ENCODE measurements around the gene RPL10. TPM values are rescaled to one million over a fixed set of nuclear protein-coding genes. Genes with fewer than 3 reads are reported as not detected.
A peak's percentile ranks its signal among the peaks of the same experiment; 100 is the strongest.

The RPL10 gene
- total RNA-seq, 1 experiment from 2014 or later: 3,646 TPM

- DNase-seq (ENCODE audit: low read depth): no peak
These were observed 32.7 kb downstream of the RPL10 start for GRCh38 chrX:154430916-154431315.

- no peak for DNase-seq (ENCODE audit: low read depth)
These were observed 33.2 kb downstream of the RPL10 start for GRCh38 chrX:154431341-154431740.

- no peak for DNase-seq (ENCODE audit: low read depth)
These were observed 34.0 kb downstream of the RPL10 start for GRCh38 chrX:154432210-154432609.

GRCh38 chrX:154433605-154434004, 35.4 kb downstream of the RPL10 start:
- no peak for DNase-seq (ENCODE audit: low read depth)

- no peak for DNase-seq (ENCODE audit: low read depth)
These were observed 36.4 kb downstream of the RPL10 start for GRCh38 chrX:154434394-154435168.

- DNase-seq (ENCODE audit: low read depth): no peak
These were observed 37.1 kb downstream of the RPL10 start for GRCh38 chrX:154435171-154435733.

- peak; percentile 27 for DNase-seq (ENCODE audit: low read depth)
These were observed 38.3 kb downstream of the RPL10 start for GRCh38 chrX:154436374-154436982.

DNA sequence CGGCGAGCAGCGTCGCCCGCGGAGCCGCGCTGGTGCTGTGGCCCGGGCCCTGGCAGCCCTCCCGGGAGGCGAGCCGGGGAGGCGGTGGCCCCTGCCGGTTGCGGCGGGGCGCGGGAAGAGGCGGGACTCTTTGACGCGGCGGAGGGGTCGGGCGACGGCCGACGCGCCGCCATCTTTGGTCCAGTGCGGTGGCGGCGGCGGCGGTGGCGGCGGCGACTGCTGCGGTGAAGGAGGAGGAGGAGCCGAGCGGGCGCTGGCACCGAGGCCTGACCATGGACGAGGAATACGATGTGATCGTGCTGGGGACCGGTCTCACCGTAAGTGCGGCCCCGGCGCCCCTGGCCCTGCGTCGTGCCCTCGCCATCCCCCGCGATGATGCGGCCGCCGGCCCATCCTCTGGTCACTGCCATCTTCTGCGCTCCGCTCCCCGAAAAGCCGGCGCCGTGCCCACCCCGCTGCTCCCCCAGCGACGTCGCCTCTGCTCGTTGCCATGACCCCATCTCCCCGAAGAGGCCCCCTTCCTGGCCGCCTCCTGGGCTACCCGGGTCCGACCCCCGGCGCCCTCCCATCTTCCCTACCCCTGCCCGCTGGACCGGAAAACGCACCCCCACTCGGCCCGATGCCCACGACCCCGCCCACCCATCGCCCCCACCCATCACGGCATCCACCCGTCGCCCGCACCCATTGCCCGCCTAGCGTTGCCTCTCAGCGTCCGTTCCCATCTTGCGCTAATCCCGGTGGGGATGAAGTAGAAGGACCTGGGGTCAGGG, 39.0 kb downstream of the RPL10 start, which contains the start of gene GDI1:
Gene GDI1 (plus strand): TSS at position 172 of the 770 bp plus-strand sequence. CDS start 101 bp downstream, at position 273.
- DNase-seq (ENCODE audit: low read depth): peak; percentile 60

DNA sequence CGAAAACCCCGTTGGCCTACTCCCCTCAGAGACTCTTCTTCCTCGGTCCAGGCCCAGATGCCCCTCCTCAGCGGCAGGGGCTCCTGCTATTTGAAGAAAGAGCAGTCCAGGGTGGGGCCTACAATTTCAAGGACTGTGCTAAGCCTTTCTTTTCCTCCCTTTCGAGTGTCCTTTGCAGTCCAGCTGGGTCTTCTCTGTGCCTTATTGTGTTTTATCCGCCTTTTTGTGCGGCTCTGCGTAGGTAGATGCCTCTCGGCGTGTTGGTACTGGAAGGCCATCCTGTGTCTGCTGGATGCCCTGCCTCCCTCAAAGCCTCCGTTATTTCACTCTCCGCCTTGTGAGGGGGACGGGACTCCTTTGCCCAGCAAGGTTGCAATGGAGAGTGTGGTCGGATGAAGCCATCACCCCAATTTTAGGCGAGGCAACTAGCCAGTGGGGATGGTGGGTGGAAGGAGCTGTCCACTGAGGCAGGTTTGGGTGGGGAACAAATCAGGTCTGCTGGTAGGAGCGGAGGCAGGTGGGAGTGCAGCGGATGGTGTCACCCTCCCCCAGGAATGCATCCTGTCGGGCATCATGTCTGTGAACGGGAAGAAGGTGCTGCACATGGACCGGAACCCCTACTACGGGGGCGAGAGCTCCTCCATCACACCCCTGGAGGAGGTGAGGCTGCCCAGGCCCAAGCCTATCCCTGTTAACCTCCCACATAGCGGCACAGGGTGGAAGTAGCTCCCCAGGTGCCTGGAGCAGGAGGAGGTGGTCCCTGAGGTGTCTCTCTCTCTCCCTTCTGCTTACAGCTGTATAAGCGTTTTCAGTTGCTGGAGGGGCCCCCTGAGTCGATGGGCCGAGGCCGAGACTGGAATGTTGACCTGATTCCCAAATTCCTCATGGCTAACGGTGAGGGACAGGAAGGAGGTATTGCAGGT, 40.1 kb downstream of the RPL10 start:
- no peak for DNase-seq (ENCODE audit: low read depth)

GRCh38 chrX:154439841-154440240, 41.7 kb downstream of the RPL10 start:
- DNase-seq (ENCODE audit: low read depth): no peak

DNA sequence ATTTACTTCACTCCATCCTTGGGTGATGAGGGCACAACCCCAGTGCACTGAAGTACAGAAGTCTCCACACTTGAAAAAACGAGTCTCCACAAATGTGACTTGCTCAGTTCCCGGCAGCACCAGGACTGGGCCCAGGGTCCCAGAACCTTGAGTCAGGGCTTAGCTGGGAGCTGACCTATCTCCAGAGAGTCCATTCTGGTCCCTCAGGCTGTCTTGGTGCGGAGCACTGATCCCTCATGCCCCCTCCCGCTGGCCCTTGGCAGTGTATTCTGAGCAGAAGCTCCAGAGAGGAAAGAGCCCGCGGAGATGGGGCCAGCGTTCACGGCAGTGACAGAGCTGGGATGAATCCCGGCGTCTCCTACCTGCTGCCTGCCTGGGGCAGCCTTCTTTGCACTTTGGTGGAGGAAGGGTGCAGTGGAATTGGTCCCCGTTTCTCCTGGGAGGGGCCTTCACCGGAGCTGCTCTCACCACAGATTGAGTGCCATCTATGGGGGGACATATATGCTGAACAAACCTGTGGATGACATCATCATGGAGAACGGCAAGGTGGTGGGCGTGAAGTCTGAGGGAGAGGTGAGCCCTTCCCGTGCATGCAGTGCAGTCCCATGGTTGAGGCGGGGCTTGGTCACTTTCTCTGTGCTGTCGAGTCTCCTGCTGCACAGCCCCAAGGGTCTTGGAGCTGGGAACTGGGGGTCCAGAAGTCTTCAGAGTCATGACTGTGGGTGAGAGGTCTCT, 42.6 kb downstream of the RPL10 start:
- DNase-seq (ENCODE audit: low read depth): no peak

- no peak for DNase-seq (ENCODE audit: low read depth)
These were observed 43.4 kb downstream of the RPL10 start for GRCh38 chrX:154441564-154441963.

- DNase-seq (ENCODE audit: low read depth): no peak
These were observed 44.0 kb downstream of the RPL10 start for GRCh38 chrX:154441984-154442707.

DNA sequence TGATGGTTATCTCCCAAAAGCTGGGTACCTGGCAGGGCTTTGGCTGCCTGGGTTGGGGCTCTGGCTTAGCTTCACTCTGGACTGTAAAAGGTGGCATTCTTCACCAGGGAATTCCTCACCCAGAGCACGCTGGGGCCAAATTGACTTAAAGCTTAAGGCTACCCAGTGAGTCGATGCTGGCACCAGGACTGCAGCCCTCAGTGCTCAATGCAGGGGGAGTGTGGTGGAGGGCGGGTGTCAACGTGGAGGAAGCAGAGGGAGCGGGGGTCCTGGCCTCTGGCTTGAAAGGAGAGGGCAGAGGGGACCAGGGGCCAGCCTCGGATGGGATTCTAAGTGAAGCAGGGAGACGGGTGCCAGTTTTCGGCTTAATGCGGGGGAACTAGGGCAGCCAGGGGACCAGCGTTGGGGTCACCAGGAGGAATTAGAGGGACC, 45.3 kb downstream of the RPL10 start:
- DNase-seq (ENCODE audit: low read depth): no peak

DNA sequence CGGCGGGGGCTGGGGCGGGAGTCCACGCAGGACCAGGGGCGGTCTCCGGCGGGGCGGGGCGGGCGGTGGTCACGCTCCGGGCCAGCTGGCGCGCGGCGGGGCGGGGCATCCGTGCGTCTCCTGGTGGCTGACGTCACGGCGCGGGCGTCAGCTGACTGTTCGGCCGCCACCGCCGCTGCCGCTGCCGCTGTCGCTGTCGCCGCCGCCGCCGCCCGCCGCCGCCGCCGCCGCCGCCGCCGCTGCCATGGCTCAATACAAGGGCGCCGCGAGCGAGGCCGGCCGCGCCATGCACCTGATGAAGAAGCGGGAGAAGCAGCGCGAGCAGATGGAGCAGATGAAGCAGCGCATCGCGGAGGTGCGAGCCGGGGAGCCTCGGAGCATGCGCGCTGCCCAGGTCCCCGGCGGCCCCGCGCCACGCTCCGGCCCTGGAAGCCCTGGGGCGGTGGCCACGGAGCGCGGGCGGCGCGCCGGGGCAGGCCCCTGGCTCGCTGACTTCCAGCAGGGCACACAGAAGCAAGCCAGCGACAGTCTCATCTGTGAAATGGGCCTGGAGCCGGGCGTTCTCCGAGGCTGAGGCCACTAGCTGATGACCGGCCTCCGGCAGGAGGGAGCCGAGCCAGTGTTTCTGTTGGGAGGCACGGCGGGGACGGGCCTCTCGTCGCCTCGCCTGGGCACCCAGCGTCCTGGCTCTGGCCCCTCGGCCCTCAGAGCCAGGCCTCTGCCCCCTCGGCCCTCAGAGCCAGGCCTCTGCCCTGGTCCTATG, 46.0 kb downstream of the RPL10 start, which contains the start of gene FAM50A:
Gene FAM50A (plus strand): TSS at position 150 of the 763 bp plus-strand sequence. CDS start 95 bp downstream, at position 245.
- peak; percentile 70 for DNase-seq (ENCODE audit: low read depth)

- DNase-seq (ENCODE audit: low read depth): no peak
These were observed 46.6 kb downstream of the RPL10 start for GRCh38 chrX:154444755-154445246.

DNA sequence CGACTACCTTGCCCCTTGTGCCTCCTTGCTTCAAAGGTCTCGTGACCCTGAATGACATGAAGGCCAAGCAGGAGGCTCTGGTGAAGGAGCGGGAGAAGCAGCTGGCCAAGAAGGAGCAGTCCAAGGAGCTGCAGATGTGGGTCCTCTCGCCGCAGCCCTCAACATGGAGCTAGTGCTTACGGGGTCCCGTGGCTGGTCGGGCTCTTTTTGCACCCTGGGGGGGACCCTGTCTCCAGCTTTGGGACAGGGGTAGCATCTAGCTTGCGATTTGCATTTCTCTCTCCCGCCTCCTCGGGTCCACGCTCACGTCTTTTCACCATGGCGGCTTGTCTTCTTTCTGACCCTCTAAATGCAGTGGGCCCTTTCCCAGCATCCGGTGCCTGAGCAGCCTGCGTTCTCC, 47.6 kb downstream of the RPL10 start:
- DNase-seq (ENCODE audit: low read depth): no peak

GRCh38 chrX:154446430-154446829, 48.3 kb downstream of the RPL10 start:
- DNase-seq (ENCODE audit: low read depth): no peak

DNA sequence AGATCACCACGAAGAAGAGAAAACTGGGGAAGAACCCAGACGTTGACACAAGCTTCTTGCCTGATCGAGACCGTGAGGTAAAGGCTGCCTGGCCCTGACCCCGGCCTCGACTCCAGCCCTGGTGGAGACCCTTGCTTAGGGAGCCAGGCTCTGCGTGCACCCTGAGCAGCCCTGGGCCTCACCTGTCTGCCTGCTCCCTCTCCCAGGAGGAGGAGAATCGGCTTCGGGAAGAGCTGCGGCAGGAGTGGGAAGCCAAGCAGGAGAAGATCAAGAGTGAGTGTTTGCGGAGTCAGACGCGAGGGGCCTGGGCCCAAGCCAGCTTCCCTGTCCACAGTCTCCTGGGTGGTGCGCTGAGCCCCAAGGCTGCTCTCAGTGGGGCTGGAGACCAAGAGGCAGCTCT, 50.3 kb downstream of the RPL10 start:
- no peak for DNase-seq (ENCODE audit: low read depth)

Data from Daoy (cell line).